Right forelimb (tissue), 1 donor: ENCODE results near the gene LORICRIN.
"Not testable (repeated sequence)": the region's sequence is repeated elsewhere in the genome, so short reads cannot be mapped to it uniquely, and the experiment has no call there.

ENCODE experiments used
- DNase-seq: peaks from one replicate; pipeline ENCODE4 v3.0.0-alpha.2; 2018

The LORICRIN gene, protein sequence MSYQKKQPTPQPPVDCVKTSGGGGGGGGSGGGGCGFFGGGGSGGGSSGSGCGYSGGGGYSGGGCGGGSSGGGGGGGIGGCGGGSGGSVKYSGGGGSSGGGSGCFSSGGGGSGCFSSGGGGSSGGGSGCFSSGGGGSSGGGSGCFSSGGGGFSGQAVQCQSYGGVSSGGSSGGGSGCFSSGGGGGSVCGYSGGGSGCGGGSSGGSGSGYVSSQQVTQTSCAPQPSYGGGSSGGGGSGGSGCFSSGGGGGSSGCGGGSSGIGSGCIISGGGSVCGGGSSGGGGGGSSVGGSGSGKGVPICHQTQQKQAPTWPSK

DNA sequence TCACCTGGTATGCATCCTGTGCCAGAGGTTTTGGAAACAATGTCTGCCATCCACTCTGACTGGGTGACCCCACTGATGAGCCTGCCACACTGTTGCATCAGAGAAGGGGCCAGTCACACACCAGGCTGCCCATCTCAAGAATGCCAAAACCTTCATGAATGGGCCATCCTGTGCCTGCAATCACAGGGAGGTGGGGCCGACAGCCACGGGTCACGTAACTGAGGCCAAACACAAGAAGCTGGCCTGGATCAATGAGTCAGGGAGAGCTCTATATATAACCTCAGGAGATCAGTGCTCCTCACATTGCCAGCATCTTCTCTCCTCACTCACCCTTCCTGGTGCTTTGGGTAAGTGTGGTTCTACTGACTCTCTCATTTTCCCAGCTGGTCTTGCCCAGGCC lies at the start of gene LORICRIN:
LORICRIN (plus strand) TSS at position 301 of the 400 bp plus-strand sequence. CDS start 1,263 bp downstream, outside the sequence.
- no peak for DNase-seq

DNA sequence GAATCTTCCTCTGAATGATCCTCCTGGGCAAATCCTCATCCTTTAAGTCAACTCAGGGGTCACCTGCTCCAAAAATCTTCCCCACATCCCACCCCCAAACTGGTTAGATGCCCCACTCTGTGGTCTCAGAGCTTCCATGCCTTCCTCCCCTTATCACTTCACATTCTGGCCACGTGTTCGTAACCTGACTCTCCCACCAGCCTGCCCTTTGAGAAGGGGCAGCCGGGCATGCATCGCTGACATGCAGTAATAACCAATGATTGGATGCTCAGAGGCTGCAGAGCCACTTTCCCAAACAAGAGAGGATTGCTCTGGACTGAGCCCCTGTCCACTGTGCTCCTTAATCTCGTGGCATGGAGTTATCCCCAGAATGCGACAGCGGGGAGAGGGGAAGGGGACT lies 49.3 kb upstream of the LORICRIN start:
- DNase-seq = no peak

DNA sequence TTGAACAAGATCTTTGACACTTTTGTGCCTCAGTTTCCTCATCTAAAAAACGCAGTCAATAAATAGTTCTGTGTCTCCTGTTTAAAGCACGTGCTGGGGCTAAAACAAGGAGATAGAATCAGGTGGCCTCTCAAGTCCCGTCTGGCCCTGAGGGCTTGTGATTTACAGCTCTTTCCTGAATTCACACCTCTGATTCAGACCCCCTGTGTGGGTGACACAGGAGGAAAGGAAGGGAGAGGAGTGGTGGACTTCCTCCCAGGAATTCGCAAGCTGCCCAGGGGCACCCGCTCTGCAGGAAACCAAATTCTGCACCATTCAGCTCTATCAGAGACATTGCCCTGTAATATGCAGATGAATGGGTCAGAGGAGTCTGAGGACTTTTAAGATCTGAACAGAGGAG lies 47.3 kb upstream of the LORICRIN start:
- DNase-seq = no peak

DNA sequence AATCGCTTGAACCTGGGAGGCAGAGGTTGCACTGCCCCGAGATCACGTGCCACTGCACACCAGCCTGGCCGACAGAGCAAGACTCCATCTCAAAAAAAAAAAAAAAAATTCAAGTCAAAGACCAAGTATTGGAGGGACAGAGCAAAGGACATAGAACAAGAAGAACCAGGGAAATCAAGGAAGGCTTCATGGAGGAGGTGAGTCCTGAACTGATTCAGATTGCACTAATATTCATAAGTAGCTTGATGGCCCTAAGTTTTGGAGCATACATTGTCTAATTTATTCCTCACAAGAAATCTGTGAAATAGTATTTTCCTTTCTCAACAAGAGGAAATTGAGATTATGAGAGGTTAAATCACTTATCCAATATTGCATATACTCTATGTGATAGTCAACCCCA lies 46.0 kb upstream of the LORICRIN start:
- no peak for DNase-seq

DNA sequence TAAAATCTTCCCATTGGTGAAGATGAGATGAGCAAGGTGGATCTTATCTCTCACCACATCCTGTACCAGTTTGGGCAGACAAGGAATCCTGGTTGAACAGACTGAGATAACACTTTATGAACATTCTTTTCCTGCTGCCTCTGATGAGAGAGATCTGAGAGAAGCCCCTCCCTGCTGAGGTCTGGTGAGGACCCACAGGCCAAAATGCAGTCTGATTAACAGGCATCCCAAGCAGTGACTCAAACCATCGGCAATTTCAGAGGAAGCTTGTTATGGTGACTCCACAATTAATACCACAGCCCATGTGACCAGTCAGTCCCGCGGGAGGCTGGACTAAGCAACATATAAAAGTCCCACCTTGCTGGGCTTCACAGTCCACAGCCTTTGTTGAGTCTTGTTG lies 42.3 kb upstream of the LORICRIN start, which contains the start of gene PRR9:
PRR9 (plus strand) TSS at position 373 of the 400 bp plus-strand sequence. CDS start 561 bp downstream, outside the sequence.
- no peak for DNase-seq

DNA sequence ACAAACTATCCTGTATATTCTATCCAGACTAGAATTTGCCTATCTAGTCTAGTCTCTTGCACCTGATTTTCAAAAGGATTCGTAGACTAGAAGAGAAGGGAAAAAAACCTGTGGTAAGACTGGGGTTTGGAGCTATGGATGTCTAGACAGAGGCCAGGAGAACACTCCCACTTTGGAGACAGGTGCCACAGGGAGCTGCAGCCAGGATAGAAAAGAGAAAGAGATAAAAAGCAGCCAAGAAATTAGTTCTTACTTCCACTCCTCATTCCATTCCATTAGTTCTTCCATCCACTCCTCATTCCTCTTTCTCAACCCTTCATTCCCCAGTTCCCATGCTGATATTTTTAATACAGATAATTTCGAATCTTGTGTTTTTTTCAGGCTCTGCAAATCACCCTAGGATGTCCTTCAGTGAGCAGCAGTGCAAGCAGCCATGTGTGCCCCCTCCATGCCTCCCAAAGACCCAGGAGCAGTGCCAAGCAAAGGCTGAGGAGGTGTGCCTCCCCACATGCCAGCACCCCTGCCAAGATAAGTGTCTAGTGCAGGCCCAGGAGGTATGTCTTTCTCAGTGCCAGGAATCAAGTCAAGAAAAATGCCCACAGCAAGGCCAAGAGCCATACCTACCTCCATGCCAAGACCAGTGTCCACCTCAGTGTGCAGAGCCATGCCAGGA lies 41.6 kb upstream of the LORICRIN start:
- DNase-seq = no peak

DNA sequence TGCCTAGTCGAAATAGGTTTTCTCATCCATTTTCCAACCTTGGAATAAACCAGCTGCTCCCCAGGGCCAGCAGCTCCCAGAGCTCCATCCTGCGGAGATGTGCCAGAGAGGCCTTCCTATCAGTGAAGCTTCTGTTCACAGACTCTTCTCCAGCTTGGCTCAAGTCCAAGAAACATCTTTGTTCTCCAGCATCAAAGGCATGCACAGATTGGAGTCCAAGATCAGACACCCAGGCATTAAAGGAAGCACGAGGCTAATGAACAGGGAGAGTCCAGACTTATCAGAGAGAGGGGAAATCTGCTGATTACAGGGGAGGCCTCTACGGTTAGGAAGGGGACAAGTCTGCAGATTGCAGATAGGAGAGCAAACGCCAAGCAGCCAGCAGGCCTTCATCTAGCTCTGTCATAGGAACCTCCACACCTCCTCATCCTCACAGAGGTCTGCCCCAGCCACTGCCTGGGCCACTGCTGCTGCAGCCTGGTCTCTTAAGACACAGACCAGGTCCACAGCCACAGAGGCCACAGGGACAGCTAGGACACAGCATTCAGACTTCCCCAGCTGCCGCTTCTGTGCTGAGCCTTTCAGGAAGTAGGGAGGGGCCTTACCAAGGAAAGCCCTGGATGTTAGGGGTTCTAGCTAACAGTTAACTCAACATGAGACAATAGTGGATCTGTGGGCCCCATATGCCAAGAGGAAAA lies 38.7 kb upstream of the LORICRIN start:
- DNase-seq = no peak

DNA sequence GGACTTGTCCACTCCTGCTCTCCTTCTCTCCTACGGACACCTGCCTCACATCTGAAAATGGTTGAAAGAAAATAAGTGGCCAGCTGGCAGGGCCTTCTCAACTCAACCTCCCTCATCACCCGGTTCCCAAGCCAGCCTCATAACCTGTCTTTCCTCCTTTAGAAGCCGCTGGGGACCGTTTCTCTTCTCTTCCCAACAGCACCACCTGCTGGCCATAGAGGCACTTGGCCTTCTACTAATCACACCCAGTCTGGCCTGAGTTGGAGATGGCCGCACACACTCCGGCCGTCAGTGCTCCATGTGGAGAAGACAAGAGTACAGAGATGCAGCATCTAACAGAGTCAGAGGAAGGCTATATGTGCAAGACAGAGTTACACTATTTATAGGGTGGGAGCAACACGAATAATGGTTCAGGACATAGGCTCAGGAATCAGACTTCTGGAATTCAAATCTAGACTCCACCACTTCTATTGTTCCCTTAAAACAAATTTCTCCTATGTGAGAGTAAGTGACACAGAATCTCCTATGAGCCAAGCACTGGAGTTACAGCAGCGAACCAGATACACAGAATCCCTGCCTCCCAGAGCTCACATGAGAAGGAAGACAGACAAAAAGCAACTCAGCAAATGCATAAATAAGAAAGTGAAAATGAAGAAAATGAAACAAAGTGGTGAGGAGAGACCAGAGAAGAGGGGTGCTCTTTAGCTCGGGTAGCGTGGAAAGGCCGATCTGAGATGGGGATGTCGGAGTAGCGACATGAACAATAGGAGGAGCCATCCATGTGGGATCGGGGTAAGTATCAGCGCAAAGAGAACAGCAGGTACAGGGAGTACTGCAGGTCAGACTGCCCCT lies 36.2 kb upstream of the LORICRIN start:
- peak; percentile 51 for DNase-seq

DNA sequence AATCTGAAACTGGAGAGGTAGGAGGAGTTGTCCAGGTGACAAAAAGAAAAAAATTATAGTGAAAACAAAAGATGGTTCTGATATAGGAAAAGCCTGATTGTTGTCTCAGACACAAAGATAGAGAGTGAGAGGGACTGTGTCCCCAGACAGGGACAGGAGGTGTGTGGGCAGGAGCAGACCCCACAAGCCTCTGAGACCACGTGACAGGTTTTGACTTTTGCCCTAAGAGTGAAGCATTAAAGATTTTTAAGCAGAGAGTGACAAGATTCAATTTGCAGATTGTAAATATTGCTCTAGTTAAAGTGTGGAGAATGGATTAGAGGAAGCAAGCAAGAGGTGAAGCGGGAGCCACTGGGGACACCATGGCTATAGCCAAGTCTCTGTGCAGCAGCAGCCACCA lies 31.7 kb upstream of the LORICRIN start:
- DNase-seq = no peak

DNA sequence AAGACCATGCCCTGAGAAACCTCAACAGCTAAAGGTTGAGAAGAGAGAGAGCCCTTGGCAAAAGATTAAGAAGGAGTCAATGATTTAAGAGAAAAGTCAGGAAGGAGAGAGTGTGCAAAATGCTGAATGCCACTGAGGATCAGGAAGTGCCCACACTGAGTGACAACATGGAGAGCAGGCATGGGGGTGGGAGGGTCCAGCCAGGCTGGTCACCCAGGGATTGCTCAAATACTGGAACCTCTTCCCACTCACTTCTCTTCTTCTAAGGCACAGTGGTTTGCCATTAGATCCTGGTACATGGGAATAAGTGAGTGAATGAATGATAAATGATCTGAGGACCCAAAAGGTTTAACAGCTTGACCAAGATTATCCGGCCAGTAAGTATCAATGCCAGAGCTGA lies 31.0 kb upstream of the LORICRIN start:
- DNase-seq = no peak

DNA sequence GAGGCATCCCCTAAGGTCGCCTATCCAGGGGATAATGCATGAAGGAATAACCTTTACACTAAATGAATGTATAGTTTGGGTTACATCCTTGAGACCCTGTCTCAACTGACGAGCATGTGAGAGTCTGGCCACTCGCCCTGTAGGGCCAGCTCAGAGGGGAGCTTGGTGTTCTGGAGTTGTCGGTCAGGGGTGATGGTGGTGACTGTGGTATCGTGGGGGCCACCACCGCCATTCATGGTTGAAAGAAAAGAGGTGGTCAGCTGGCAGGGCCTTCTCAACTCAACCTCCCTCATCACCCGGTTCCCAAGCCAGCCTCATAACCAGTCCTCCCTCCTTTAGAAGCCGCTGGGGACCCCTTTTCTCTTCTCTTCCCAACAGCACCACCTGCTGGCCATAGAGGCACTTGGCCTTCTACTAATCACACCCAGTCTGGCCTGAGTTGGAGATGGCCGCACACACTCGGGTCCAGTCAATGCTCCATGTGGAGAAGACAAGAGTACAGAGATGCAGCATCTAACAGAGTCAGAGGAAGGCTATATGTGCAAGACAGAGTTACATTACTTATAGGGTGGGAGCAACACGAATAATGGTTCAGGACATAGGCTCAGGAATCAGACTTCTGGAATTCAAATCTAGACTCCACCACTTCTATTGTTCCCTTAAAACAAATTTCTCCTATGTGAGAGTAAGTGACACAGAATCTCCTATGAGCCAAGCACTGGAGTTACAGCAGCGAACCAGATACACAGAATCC lies 30.2 kb upstream of the LORICRIN start:
- not testable (repeated sequence) for DNase-seq

DNA sequence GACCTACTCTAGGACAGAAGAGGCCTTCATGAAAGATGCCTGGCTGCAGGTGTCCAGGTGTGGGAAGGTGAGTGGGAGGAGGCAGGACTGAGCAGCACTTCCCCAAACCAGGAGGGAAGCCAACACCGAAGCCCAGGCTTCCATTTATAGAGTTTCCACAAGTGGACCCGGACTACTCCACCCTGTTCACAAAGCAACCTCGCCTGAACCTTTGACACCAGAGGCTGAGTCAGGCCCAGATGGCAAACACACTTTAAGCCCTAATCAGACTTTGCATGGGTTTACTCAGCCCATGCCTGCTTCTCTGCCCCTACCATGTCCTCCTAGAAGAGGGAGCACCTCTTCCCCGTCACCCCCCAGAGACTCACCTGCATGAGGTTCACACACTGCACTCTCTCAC lies 28.1 kb upstream of the LORICRIN start:
- DNase-seq = no peak

DNA sequence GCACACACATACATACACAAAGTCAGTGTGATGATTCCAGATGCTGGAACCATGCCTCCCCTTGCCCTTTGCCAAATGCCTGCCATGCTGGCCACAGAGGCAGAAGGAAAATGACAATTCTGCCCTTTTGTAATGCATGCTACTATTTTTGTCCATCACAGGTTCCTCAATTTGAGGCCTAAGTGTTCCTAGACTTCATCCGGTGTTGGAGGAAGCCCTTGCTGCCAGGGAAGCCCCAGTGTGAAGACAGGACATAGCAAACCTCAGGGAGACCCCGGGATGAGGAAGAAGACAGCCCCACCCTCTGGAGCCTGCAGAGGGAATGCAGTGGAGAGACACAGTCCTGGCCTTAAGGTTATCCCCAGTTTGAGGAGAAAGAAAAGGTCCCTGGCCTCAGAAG lies 27.7 kb upstream of the LORICRIN start:
- no peak for DNase-seq

DNA sequence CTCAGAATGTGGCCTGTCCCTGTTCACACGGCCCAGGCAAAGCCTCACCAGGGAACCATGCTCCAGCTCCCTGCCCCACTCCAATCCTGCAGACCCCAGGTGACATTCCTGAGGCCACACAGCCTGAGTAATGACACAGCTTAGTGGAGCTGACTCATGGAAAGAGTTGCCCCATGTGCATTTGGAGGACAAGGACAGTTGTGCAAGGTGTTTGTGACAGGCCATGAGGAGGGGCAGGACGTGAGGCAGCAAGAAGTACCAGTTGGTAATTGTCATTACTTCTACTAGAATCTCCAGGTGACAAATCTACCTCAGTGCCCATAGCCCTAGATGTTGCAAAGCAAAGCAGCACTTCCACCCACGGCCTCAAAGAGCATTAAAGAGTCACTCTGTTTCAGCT lies 26.9 kb upstream of the LORICRIN start:
- no peak for DNase-seq

DNA sequence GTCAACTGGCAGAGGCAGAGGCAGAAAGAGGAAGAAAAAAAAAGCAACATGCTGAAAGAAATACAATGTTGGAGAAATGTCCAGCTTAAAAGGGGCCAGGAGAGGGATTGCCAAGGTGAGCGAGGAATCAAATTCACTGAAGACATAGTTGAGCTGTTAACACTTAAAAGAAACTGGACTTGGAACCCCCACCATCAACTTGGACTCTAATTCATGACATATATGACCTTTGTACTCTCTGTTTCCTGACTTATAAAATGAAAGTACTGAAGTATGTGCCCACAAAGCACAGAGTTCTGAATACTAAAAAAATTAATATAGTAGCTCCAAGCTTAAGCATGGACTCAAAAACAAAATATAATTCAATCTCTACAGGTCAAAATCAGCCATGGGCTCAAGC lies 26.0 kb upstream of the LORICRIN start:
- DNase-seq = no peak

DNA sequence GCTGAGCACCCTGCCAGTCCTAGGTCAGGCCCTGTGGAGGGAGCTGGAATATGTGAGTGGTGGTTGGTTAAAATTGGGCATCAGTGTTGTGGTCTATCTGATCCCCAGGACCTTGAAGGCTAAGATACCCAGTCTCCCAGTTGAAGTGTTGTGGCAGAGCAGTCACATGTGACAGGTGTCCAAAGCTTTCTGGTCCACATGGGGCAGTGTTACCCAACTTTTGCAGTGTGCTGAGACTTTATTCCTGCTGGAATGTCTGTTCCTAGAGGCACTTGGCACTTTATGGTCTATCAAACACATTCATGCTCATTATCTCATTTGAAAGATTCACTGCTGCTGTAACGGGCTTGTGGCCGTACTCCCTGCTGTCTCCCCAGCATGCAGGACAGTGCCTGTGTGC lies 21.0 kb upstream of the LORICRIN start:
- DNase-seq = no peak

DNA sequence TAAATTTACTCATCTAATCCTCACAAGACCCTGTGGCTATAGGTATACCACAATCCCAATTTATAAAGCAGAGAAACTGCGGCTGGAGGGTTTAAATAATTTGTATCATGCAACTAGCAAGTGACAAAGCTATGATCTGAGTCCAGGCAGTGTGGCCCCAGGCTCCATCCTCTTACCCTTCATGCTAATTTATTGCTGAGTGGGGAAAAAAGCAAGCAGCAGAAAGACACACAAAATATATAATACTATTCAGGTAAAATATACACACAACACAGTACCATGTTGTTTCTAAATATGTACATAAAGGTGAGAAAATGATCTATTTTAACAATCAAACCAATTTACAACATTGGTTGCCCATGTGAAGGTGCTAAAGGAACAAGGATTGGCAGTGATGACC lies 17.3 kb upstream of the LORICRIN start:
- no peak for DNase-seq

DNA sequence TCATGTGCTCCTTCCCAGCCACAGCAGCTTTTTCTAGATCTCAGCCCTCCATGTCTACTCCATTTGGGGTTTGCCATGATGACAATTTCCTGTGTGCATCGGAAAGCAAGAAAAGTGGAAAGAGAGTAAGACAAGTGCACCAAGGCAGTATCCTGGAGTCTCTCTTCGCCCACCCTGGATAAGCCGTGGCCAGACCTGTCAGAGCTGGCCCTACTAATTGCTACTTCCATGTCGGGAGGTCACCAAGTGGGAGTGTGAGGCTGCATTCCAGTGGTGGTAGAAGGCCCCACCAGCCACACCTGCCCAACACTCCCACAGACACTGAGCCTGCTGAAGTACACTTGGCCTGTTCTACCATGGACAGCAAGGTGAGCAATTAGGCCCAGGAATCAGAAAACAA lies 14.0 kb upstream of the LORICRIN start:
- no peak for DNase-seq

DNA sequence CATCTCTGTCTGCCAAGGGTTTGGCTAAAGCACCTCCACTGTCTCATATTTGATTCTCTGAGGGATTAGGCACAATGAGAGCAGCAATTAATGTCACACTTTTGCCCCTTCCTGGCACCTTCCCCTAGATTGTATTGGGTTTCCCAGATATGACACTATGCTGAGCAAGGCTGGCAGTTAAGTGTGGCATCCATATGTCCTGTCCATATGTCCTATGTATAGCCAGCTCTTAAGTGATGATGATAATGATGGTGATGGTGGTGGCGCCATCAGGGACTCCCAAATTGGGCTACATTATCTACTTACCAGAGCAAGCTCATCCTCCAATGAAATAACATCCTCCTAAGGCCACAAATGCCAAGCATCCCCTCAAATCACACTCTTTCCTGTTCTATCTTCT lies 13.5 kb upstream of the LORICRIN start:
- DNase-seq = no peak

DNA sequence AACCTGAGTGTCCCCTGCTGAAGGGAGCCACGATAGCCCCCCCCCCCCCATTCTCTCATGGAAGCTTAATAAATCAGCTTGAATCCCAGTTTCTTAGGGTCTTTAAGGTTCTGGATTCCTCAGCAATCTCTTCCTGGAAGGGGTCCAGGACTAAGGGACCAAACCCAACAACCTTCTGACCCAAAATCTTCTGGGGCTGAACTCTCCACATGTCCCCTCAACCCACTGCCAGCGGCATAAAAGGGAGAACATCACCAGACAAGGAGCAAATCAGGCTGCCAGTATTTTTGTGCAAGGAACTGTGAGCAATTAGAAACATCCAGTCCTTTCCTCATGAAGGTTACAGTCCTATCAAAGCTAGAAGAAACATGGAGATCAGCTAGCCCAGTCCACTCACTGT lies 12.7 kb upstream of the LORICRIN start:
- DNase-seq = no peak

DNA sequence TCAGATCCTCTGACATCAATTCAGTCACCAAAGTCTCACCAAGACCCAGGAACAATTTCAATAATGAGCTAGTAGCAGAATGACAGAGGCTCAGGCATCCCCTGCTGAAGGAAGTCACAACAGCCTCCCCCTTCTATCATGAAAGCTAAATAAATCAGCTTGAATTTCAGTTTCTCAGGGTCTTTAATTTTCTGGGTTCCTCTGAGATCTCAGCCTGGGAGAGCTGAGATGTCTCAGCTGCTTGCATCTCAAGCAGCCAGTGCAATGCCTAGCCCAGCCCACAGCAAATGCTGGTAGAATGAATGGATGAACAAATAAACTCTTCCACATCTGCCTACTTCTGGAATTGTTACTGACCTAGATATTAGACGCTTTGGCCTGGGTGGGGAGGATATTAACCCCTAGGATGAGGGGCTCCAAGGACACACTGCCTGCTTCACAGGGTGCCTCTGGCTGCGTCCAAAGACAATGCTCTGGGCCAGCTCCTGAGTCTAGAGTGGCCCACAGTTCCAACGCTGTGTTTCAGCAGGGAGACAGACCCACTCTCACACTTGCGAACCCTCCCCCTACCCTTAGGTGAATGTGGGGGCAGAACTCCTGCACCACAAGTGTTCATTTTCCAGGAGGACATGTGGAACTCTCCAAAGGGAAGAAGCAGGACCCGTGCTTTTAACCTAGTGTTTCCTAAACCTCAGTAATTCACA lies 11.2 kb upstream of the LORICRIN start:
- no peak for DNase-seq

DNA sequence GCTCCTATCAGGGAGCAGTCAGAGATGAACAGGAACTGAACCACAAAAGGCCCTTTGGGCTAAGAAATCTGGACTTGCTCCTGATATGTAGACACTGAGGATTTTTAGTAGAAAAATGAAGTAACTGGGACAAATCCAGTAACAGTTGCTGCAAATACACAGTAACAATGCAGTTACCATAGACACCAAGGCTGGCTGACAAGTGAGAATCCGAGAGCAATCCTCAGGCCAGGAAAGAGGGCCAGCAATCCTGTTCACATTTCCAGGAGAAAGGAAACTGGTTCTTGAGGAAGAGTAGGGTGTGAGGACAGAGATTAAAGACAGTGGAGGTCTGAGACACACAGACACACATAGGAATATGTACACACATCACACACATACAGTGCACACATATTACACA lies 9.3 kb upstream of the LORICRIN start:
- DNase-seq = no peak
